Activated CD8-positive, alpha-beta memory T cell treated with anti-CD3 and anti-CD28 coated beads, Interleukin-2, amount 10 ng/mL, durations not matched to agents 7 days and 5 days (primary cell): Measurements from ENCODE around the gene NLGN3. TPM values are rescaled to one million over a fixed set of nuclear protein-coding genes. Genes with fewer than 3 reads are reported as not detected.

Source experiments
- ATAC-seq: fragments of 150-1000 bp; cut with Tn5 transposase; one replicate; pipeline ENCODE4 v1.10.0; 2021; ENCODE audit warnings: moderate library complexity
- CTCF ChIA-PET: fragments of 350-600 bp; sonication (Branson Sonifier 250); formaldehyde crosslinking; loops from one replicate; lab custom pipeline; 2021; ENCODE audit warnings: antibody characterized with exemption; lab: Charles Lee
- DNase-seq: peaks from one replicate; pipeline ENCODE4 v3.0.0-alpha.2; 2020
- H3K27ac Mint-ChIP-seq: one replicate; pipeline ENCODE4 v1.8.0; 2021; ENCODE audit warnings: mild to moderate bottlenecking, mixed read lengths
- H3K27me3 Mint-ChIP-seq: one replicate; pipeline ENCODE4 v1.8.0; 2021; ENCODE audit warnings: mixed read lengths
- H3K36me3 Mint-ChIP-seq: one replicate; pipeline ENCODE4 v1.8.0; 2021; ENCODE audit warnings: mild to moderate bottlenecking, mixed read lengths
- H3K4me1 Mint-ChIP-seq: one replicate; pipeline ENCODE4 v1.8.0; 2021; ENCODE audit warnings: mixed read lengths
- H3K4me3 Mint-ChIP-seq: one replicate; pipeline ENCODE4 v1.8.0; 2021; ENCODE audit warnings: mild to moderate bottlenecking, moderate library complexity, mixed read lengths
- H3K9me3 Mint-ChIP-seq: one replicate; pipeline ENCODE4 v1.8.0; 2022; ENCODE audit warnings: low read depth, mixed read lengths
- total RNA-seq, 2 experiments: library from RNA; stranded (reverse); gene quantifications; one replicate each; pipeline ENCODE4 v1.2.3, GENCODE V29; 2021

Gene NLGN3
- total RNA-seq, 2 experiments from 2014 or later: 0.87 to 1.3 TPM

GRCh38 chrX:71128915-71129765, 15.5 kb upstream of the NLGN3 start:
- peaks cover 47% of the 10 kb centered on the region for H3K36me3 Mint-ChIP-seq
- peaks cover 21% of the 10 kb centered on the region for H3K4me1 Mint-ChIP-seq
- CTCF ChIA-PET: interaction anchor here (0.6 to 5.7 kb wide), 12 partner anchors 11 to 159 kb away, joined by 3 to 65 read pairs (median 3); partner anchors contain the start of genes FOXO4 and MED12
- no peaks in the 10 kb centered on the region for H3K9me3 Mint-ChIP-seq
- DNase-seq (peak; percentile 80), ATAC-seq (peak; percentile 95)
- no peak overlapping the region for H3K4me3 Mint-ChIP-seq
- peak overlapping the region; percentile 84 for H3K27ac Mint-ChIP-seq
- H3K27me3 Mint-ChIP-seq: no peaks in the 10 kb centered on the region

GRCh38 chrX:71131510-71131909, 13.1 kb upstream of the NLGN3 start:
- CTCF ChIA-PET: interaction anchor here (1.2 to 5.7 kb wide), 3 partner anchors 30 to 35 kb away, joined by 4 to 65 read pairs (median 6); partner anchors contain the start of gene FOXO4
- Mint-ChIP-seq H3K27ac (no peak overlapping the region), H3K36me3 (peaks cover 42% of the 10 kb centered on the region), H3K27me3 (no peaks in the 10 kb centered on the region), H3K9me3 (no peaks in the 10 kb centered on the region), H3K4me3 (no peak overlapping the region), H3K4me1 (peaks cover 16% of the 10 kb centered on the region)
- DNase-seq (no peak), ATAC-seq (no peak)

DNA sequence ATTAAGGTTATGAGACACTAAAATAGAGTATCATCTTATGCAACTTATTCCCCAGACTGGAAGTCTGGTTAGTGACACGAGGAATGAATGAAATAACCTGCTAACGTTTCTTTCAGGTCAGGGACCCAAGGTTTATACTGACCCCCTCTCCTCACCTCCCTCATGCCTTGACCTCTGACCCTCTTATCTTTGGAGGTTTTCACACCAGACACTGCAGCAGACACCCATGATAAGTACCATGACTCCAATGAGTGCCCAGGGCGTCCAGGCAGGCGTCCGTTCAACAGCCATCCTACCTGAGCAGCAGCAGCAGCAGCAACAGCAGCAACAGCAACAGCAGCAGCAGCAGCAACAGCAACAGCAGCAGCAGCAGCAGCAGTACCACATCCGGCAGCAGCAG, 4.2 kb upstream of the NLGN3 start:
- ATAC-seq (no peak), DNase-seq (no peak)
- no peaks in the 10 kb centered on the region for H3K27me3 Mint-ChIP-seq
- peak overlapping the region; percentile 63 for H3K27ac Mint-ChIP-seq
- CTCF ChIA-PET: no interaction called here
- no peak overlapping the region for H3K4me3 Mint-ChIP-seq
- H3K36me3 Mint-ChIP-seq: peaks cover 19% of the 10 kb centered on the region
- no peaks in the 10 kb centered on the region for H3K9me3 Mint-ChIP-seq
- H3K4me1 Mint-ChIP-seq: peaks cover 12% of the 10 kb centered on the region

DNA sequence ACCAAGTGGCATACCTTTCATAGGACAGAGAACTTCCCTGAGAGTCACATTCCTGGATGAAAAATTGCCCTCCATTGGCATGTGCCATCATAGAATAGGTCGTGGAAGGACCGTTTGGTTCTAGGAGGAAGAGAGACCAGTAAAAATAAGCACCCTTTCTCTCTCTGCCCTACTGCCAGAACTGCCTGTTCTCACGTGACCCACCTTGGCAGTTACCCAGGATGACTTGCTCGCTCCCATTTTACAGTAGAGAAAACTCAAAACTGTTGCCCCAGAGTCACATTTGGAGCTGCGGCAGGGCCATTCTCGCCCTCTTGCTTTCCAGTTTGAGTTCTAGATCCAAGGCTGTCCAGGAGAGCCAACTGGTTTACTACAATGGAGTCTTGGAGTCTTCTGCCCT, 1.1 kb upstream of the NLGN3 start:
- no peak overlapping the region for H3K4me3 Mint-ChIP-seq
- H3K27ac Mint-ChIP-seq: no peak overlapping the region
- H3K36me3 Mint-ChIP-seq: peaks cover 8% of the 10 kb centered on the region
- no peak for ATAC-seq
- CTCF ChIA-PET: no interaction called here
- peaks cover 17% of the 10 kb centered on the region for H3K4me1 Mint-ChIP-seq
- DNase-seq: no peak
- no peaks in the 10 kb centered on the region for H3K27me3 Mint-ChIP-seq
- no peaks in the 10 kb centered on the region for H3K9me3 Mint-ChIP-seq

DNA sequence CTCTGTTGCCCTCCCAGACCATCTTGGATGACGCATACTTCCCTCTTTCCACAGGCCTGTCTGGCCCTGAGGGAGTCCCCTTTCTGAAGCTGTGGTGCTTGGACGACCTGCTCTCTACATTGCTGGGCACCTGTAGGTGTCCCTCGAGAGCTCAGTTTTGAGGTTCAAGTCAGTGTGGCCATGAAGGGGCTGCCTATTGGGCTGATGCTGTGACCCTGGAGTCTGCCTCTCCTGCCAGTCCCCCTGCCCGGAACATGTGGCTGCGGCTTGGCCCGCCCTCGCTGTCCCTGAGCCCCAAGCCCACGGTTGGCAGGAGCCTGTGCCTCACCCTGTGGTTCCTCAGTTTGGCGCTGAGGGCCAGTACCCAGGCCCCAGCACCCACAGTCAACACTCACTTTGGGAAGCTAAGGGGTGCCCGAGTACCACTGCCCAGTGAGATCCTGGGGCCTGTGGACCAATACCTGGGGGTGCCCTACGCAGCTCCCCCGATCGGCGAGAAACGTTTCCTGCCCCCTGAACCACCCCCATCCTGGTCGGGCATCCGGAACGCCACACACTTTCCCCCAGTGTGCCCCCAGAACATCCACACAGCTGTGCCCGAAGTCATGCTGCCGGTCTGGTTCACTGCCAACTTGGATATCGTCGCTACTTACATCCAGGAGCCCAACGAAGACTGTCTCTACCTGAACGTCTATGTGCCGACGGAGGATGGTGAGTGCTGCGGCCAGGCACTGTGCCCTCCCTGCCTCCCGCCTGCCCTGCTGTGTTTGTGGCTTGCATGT, 3.0 kb downstream of the NLGN3 start:
- Mint-ChIP-seq H3K4me3 (no peak overlapping the region), H3K9me3 (no peaks in the 10 kb centered on the region), H3K36me3 (no peaks in the 10 kb centered on the region), H3K27me3 (no peaks in the 10 kb centered on the region), H3K27ac (no peak overlapping the region), H3K4me1 (peaks cover 5% of the 10 kb centered on the region)
- ATAC-seq (no peak), DNase-seq (no peak)
- CTCF ChIA-PET: no interaction called here

GRCh38 chrX:71148278-71148663, 3.6 kb downstream of the NLGN3 start:
- ATAC-seq (no peak), DNase-seq (no peak)
- Mint-ChIP-seq H3K4me3 (no peak overlapping the region), H3K36me3 (no peaks in the 10 kb centered on the region), H3K27me3 (no peaks in the 10 kb centered on the region), H3K4me1 (peaks cover 5% of the 10 kb centered on the region), H3K9me3 (no peaks in the 10 kb centered on the region), H3K27ac (no peak overlapping the region)
- CTCF ChIA-PET: no interaction called here

- CTCF ChIA-PET: no interaction called here
- no peak for DNase-seq
Measured at GRCh38 chrX:71151366-71151765, 6.7 kb downstream of the NLGN3 start.

DNA sequence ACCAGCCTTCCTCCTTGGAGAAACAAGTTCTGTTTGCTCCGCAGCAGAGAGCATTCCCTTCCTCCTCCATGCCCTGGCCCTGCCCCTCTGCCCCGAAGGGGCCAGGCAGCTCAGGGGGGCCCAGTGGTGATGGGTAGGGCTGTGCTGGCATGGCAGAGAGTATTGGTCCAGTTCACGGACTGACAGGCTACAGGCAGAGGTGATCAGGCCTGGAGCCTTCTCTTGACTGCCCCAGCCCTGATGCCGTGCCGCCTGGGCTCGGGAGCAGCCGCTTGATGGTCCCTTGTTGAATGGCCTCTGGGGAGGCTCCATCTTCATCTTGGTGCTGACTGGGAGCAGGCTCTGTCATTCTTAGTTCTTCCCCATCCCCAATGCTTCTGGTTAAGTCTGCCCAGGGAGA, 9.6 kb downstream of the NLGN3 start:
- H3K27me3 Mint-ChIP-seq: no peaks in the 10 kb centered on the region
- no peaks in the 10 kb centered on the region for H3K9me3 Mint-ChIP-seq
- H3K27ac Mint-ChIP-seq: no peak overlapping the region
- H3K36me3 Mint-ChIP-seq: no peaks in the 10 kb centered on the region
- no peak for DNase-seq
- no peak for ATAC-seq
- H3K4me1 Mint-ChIP-seq: peaks cover under 1% of the 10 kb centered on the region
- CTCF ChIA-PET: no interaction called here
- no peak overlapping the region for H3K4me3 Mint-ChIP-seq

More at GRCh38 chrX:71151366-71151765, 6.7 kb downstream of the NLGN3 start:
- no peak for ATAC-seq
- no peak overlapping the region for H3K4me3 Mint-ChIP-seq
- H3K27me3 Mint-ChIP-seq: no peaks in the 10 kb centered on the region
- no peaks in the 10 kb centered on the region for H3K36me3 Mint-ChIP-seq
- peaks cover 2% of the 10 kb centered on the region for H3K4me1 Mint-ChIP-seq
- no peak overlapping the region for H3K27ac Mint-ChIP-seq
- no peaks in the 10 kb centered on the region for H3K9me3 Mint-ChIP-seq

- Mint-ChIP-seq H3K27me3 (no peaks in the 10 kb centered on the region), H3K4me1 (peaks cover 5% of the 10 kb centered on the region), H3K4me3 (no peak overlapping the region), H3K36me3 (no peaks in the 10 kb centered on the region), H3K9me3 (no peaks in the 10 kb centered on the region), H3K27ac (no peak overlapping the region)
- ATAC-seq (no peak), DNase-seq (no peak)
- CTCF ChIA-PET: no interaction called here
Measured at GRCh38 chrX:71154641-71155040, 10.0 kb downstream of the NLGN3 start.

- Mint-ChIP-seq H3K27me3 (no peaks in the 10 kb centered on the region), H3K36me3 (no peaks in the 10 kb centered on the region), H3K9me3 (no peaks in the 10 kb centered on the region), H3K4me1 (peaks cover 5% of the 10 kb centered on the region), H3K27ac (no peak overlapping the region), H3K4me3 (no peak overlapping the region)
- CTCF ChIA-PET: no interaction called here
- no peak for ATAC-seq
- DNase-seq: no peak
Measured at GRCh38 chrX:71158603-71159002, 14.0 kb downstream of the NLGN3 start.

DNA sequence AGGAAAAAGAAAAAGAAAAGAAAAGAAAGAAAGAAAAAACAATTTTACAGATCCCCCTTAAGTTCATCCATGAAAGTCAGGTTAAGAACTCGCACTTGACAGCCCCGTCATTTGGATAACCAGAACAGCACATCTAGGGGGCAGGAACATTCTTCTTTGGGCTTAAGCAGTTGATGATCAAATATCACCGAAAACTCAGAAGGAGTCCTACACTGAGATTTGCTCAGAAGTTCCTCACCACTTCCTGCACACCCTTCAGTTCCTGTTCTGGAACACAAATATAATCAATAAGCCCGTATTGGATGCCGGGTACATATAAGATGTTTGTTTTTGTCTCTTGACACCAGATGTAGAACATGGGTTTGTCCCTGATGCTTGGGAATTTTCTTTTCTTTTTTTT, 14.7 kb downstream of the NLGN3 start:
- Mint-ChIP-seq H3K36me3 (no peaks in the 10 kb centered on the region), H3K4me3 (no peak overlapping the region), H3K4me1 (peaks cover 5% of the 10 kb centered on the region), H3K27me3 (no peaks in the 10 kb centered on the region), H3K9me3 (no peaks in the 10 kb centered on the region), H3K27ac (no peak overlapping the region)
- DNase-seq: no peak
- ATAC-seq: no peak
- CTCF ChIA-PET: no interaction called here

DNA sequence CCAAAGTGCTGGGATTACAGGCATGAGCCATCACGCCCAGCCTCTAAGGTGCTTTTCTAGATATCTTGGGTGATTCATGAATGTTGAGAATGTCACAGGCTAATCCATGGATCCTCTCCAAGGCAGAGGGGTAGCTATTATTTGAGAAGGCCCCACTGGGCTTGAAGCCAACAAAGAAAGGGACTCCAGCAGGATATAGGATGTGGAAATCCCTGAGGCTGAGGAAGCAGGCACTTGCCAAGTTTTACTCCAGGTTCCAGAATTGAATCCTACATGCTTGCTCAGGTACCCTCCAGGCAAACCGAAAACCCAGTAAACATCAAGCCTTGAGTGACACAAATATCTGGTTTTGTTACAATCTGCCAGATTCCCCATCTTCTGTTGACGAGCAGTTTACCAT, 15.8 kb downstream of the NLGN3 start:
- DNase-seq (no peak), ATAC-seq (no peak)
- Mint-ChIP-seq H3K9me3 (no peaks in the 10 kb centered on the region), H3K27me3 (no peaks in the 10 kb centered on the region), H3K36me3 (no peaks in the 10 kb centered on the region), H3K27ac (no peak overlapping the region), H3K4me3 (no peak overlapping the region), H3K4me1 (peaks cover 5% of the 10 kb centered on the region)
- CTCF ChIA-PET: no interaction called here

DNA sequence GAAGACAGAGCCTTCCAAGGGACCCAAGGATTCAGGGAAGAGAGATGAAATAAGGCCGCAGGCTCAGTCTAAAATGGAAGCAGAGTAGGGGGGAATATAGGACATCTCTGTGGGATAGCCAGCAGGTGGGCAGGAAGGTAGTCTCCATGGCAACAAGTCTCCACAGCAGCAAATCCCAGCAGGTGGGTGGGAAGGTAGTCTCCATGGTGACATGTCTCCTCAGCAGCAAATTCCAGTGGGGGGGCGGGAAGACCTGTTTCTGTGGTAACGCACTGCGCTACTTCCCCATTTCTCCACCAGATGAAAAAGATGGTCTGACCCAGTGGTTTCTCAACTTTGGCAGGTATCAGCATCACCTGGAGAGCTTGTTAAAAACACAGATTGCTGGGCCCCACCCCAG, 18.3 kb downstream of the NLGN3 start:
- no peak for DNase-seq
- no peaks in the 10 kb centered on the region for H3K36me3 Mint-ChIP-seq
- H3K4me1 Mint-ChIP-seq: peaks cover 5% of the 10 kb centered on the region
- no peak overlapping the region for H3K27ac Mint-ChIP-seq
- no peaks in the 10 kb centered on the region for H3K27me3 Mint-ChIP-seq
- H3K4me3 Mint-ChIP-seq: no peak overlapping the region
- CTCF ChIA-PET: no interaction called here
- H3K9me3 Mint-ChIP-seq: no peaks in the 10 kb centered on the region
- no peak for ATAC-seq

GRCh38 chrX:71164071-71164470, 19.4 kb downstream of the NLGN3 start:
- no peak overlapping the region for H3K27ac Mint-ChIP-seq
- no peak for ATAC-seq
- no peaks in the 10 kb centered on the region for H3K27me3 Mint-ChIP-seq
- no peaks in the 10 kb centered on the region for H3K9me3 Mint-ChIP-seq
- CTCF ChIA-PET: no interaction called here
- H3K4me1 Mint-ChIP-seq: peaks cover 5% of the 10 kb centered on the region
- DNase-seq: no peak
- no peak overlapping the region for H3K4me3 Mint-ChIP-seq
- no peaks in the 10 kb centered on the region for H3K36me3 Mint-ChIP-seq
